K562 (cell line): ENCODE results near the gene AQP5. TPM values are rescaled to one million over a fixed set of nuclear protein-coding genes. Genes with fewer than 3 reads are reported as not detected.

Experiments
- ATAC-seq: fragments of 200-7000 bp; cut with Tn5 transposase; 3 replicates; pipeline ENCODE4 v1.9.1; 2020; ENCODE audit warnings: moderate library complexity
- BruUV-seq: library from RNA; stranded (reverse); fragments of 400-500 nt; replicated peaks from 2 replicates; lab custom pipeline; 2021; lab: Mats Ljungman, UMichigan
- CTCF ChIA-PET: fragments of 300-600 bp; formaldehyde crosslinking; extraction: SDS; loops from one replicate; lab custom pipeline; 2021; ENCODE audit warnings: low intra/inter-chr PET ratio; lab: Yijun Ruan, JAX
- POLR2A ChIA-PET: fragments of 300-600, 350-650 bp; sonication (Branson Sonifier 250); formaldehyde crosslinking; extraction: SDS; loops from one replicate; lab custom pipeline; 2021; ENCODE audit warnings: antibody characterized with exemption, inconsistent platforms; lab: Yijun Ruan, JAX
- DNase-seq, 4 experiments: peaks; one replicate each; pipeline versions ENCODE4 v3.0.0 to v3.0.0-alpha.2; 2011 to 2018; ENCODE audit warnings: low spot score in 3 of 4, mixed read lengths in 3 of 4; ENCODE audit errors: extremely low read depth in 1 of 4
- FAIRE-seq: peaks from 2 replicates; lab custom pipeline; 2011; peaks lifted over from hg19 to GRCh38; lab: Jason Lieb, UNC
- H2AFZ ChIP-seq: 2 replicates; pipeline ENCODE4 v1.6.0; 2011; ENCODE audit warnings: low read depth, low read length, control low read depth, inconsistent platforms
- H3K27ac ChIP-seq: fragments of 200-600 bp; 3 replicates; pipeline ENCODE4 v1.8.0; 2011; ENCODE audit warnings: low read depth, mild to moderate bottlenecking, control low read depth, inconsistent platforms, low read length, moderate library complexity, mixed read lengths; ENCODE audit errors: extremely low read depth
- H3K27me3 ChIP-seq, 2 experiments: fragments of 300-600 bp in 1 of 2; 2 replicates in 1 of 2; 3 replicates in 1 of 2; pipeline versions ENCODE4 v1.6.0 to v1.8.0; 2011; ENCODE audit warnings: inconsistent platforms in 2 of 2, low read length in 2 of 2, mild to moderate bottlenecking in 1 of 2, mixed read lengths in 1 of 2, moderate library complexity in 1 of 2; ENCODE audit not compliant: control insufficient read depth in 2 of 2, insufficient read depth in 2 of 2
- H3K36me3 ChIP-seq: fragments of 300-600 bp; 3 replicates; pipeline ENCODE4 v1.8.0; 2011; ENCODE audit warnings: mild to moderate bottlenecking, low read length, inconsistent platforms; ENCODE audit not compliant: control insufficient read depth, insufficient read depth
- H3K4me1 ChIP-seq, 2 experiments: fragments of 200-600 bp in 1 of 2; replicated peaks in 1 of 2; 2 replicates in 1 of 2; 3 replicates in 1 of 2; pipeline versions ENCODE4 v1.5.1 to v1.8.0; 2011; ENCODE audit warnings: inconsistent platforms in 2 of 2, low read length in 2 of 2, mild to moderate bottlenecking in 1 of 2, mixed read lengths in 1 of 2, moderate library complexity in 1 of 2; ENCODE audit not compliant: control insufficient read depth in 2 of 2, insufficient read depth in 2 of 2
- H3K4me2 ChIP-seq: 2 replicates; pipeline ENCODE4 v1.6.1; 2011; ENCODE audit warnings: low read length, control low read depth, inconsistent platforms, mixed read lengths; ENCODE audit not compliant: insufficient read depth
- H3K4me3 ChIP-seq: fragments of 200-600 bp; sonication (generic), shearing (Covaris generic); 2 replicates; pipeline ENCODE4 v1.5.1; 2016; ENCODE audit warnings: control low read depth, inconsistent platforms
- H3K79me2 ChIP-seq: fragments of 200-600 bp; 3 replicates; pipeline ENCODE4 v1.8.0; 2011; ENCODE audit warnings: low read length, inconsistent platforms; ENCODE audit not compliant: control insufficient read depth, insufficient read depth
- H3K9ac ChIP-seq, 2 experiments: 2 replicates each; pipeline versions ENCODE4 v1.6.0 to v1.6.1; 2011; ENCODE audit warnings: low read depth in 2 of 2, low read length in 2 of 2, control low read depth in 1 of 2, inconsistent platforms in 1 of 2, mild to moderate bottlenecking in 1 of 2, mixed read lengths in 1 of 2; ENCODE audit not compliant: insufficient read depth in 1 of 2
- H3K9me1 ChIP-seq: one replicate; pipeline ENCODE4 v1.6.0; 2011; ENCODE audit warnings: inconsistent platforms, mild to moderate bottlenecking, low read length, moderate library complexity; ENCODE audit not compliant: control insufficient read depth, insufficient read depth
- H3K9me3 ChIP-seq: replicated peaks from 2 replicates; pipeline ENCODE4 v1.5.1; 2011; ENCODE audit warnings: low read depth, low read length, inconsistent platforms; ENCODE audit not compliant: control insufficient read depth, insufficient read depth
- H4K20me1 ChIP-seq: replicated peaks from 2 replicates; pipeline ENCODE4 v1.6.1; 2011; ENCODE audit warnings: low read length, inconsistent platforms, mixed read lengths; ENCODE audit not compliant: control insufficient read depth, insufficient read depth
- ASH1L ChIP-seq: fragments of 450-650 bp; IDR thresholded peaks from 2 replicates; pipeline ENCODE4 v1.6.1; 2018; ENCODE audit warnings: borderline replicate concordance, mild to moderate bottlenecking, low read depth; ENCODE audit not compliant: partially characterized antibody
- NFIX ChIP-seq: fragments of 250-450 bp; sonication (Bioruptor Pico); IDR thresholded peaks from 2 replicates; pipeline ENCODE4 v1.4.0; 2020; ENCODE audit warnings: low read depth, mild to moderate bottlenecking, moderate library complexity
- NR2F6 ChIP-seq: fragments of 450-650 bp; formaldehyde crosslinking; IDR thresholded peaks from 2 replicates; pipeline ENCODE4 v1.4.0; 2020; ENCODE audit warnings: mild to moderate bottlenecking
- RUNX1 ChIP-seq: sonication (generic); IDR thresholded peaks from 2 replicates; pipeline ENCODE4 v1.6.1; 2016; ENCODE audit warnings: antibody characterized with exemption, low read depth
- SRSF7 ChIP-seq: fragments of 200-400 bp; formaldehyde crosslinking; optimal IDR thresholded peaks from 2 replicates; pipeline ENCODE3; 2017; ENCODE audit warnings: mild to moderate bottlenecking, low read depth, low read length
- STAT5A ChIP-seq: IDR thresholded peaks from 2 replicates; pipeline ENCODE4 v1.6.1; 2012; ENCODE audit warnings: low read length, inconsistent platforms, borderline replicate concordance
- ZC3H11A ChIP-seq: IDR thresholded peaks from 2 replicates; pipeline ENCODE4 v1.6.1; 2012; ENCODE audit warnings: low read depth, low read length, improper control_type of control experiment
- ZFP1 ChIP-seq: fragments of 450-650 bp; formaldehyde crosslinking; IDR thresholded peaks from 2 replicates; pipeline ENCODE4 v1.4.0; 2020; ENCODE audit warnings: mild to moderate bottlenecking, mixed read lengths
- ZNF282 ChIP-seq: sonication (generic); formaldehyde crosslinking; IDR thresholded peaks from 2 replicates; pipeline ENCODE4 v1.8.1; 2023; ENCODE audit warnings: missing genetic modification reagents
- ZNF644 ChIP-seq: fragments of 200-800 bp; sonication (Bioruptor generic); IDR thresholded peaks from 2 replicates; pipeline ENCODE4 v1.6.1; 2016; ENCODE audit warnings: low read depth, missing genetic modification characterization, missing compliant biosample characterization
- ZNF79 ChIP-seq: fragments of 250-450 bp; sonication (Bioruptor Pico); IDR thresholded peaks from 2 replicates; pipeline ENCODE4 v1.4.0; 2020; ENCODE audit warnings: low read depth, mild to moderate bottlenecking, moderate library complexity
- WGBS: fragments of 100-300 bp; shearing (Covaris generic); methylation state at CpG from one replicate; pipeline ENCODE4 v1.1.6; 2016; ENCODE audit warnings: low coverage, mixed read lengths; ENCODE audit not compliant: insufficient coverage; ENCODE audit errors: missing lambda C conversion rate; 5-methylcytosine and 5-hydroxymethylcytosine counted together
- in situ Hi-C: fragments of 300-500 bp; cut with MboI; formaldehyde crosslinking; loops from 4 replicates; pipeline ENCODE4 v1.15.0; 2018; ENCODE audit warnings: inconsistent platforms, mixed read lengths
- intact Hi-C: fragments of 100-400 bp; cut with micrococcal nuclease; formaldehyde crosslinking; loops from 2 replicates; pipeline ENCODE4 v1.14.2; 2022
- polyA plus RNA-seq, 8 experiments: library from polyadenylated mRNA; depleted of rRNA in 4 of 8; stranded (reverse) in 5 of 8; unstranded in 3 of 8; fragments of >200 nt; fragmentation: Nextera tagmentation in 2 of 8; fragmentation: Illumina TruSeq in 1 of 8; extraction: Ambion mirVana in 2 of 8; extraction: Trizol in 1 of 8; gene quantifications; 2 replicates each; pipeline versions ENCODE4 v1.2.1 to v1.2.3, GENCODE V29; 2011 to 2014; ENCODE audit warnings: inconsistent platforms in 1 of 8, missing spikeins in 1 of 8
- total RNA-seq, 7 experiments: library from RNA; depleted of rRNA in 6 of 7; stranded (reverse); fragments of >200 nt in 6 of 7; fragmentation: Illumina TruSeq in 2 of 7; extraction: Trizol in 2 of 7; gene quantifications; 2 replicates each; pipeline versions ENCODE4 v1.2.1 to v1.2.3, GENCODE V29; 2011 to 2021; ENCODE audit warnings: low replicate concordance in 1 of 7
- TF ChIP-seq, protein P1 (sequence below): fragments of 450-650 bp; IDR thresholded peaks from 2 replicates; pipeline ENCODE4 v1.6.1; 2016; ENCODE audit warnings: low read depth, mild to moderate bottlenecking, moderate library complexity
- TF ChIP-seq, protein P2 (sequence below): sonication (generic); formaldehyde crosslinking; IDR thresholded peaks from 2 replicates; pipeline ENCODE4 v1.8.0; 2022; ENCODE audit warnings: missing genetic modification reagents, mild to moderate bottlenecking, borderline replicate concordance

Gene AQP5
- total and polyA plus RNA-seq, 9 of the 15 experiments (the other 6 are each of a cell fraction or from before 2014, with no cell fraction given): not detected

DNA sequence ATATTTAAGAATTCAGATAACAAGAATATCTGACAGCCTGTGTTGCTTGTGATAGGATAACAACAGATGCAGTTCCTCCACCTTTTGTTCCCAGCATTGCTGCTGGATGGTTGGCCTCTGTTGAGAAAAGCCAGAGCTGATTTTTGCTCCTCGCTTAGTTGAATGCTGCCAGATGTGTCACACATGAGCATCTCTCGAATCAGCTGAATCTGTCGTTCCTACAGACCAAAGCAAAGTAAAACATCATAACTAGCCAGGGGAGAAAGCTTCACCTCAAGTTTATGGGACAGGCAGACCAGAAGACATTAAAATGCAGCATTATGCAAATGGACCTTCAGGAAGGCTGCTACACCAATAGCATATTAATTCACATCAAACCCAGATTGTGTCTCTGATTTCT, 43.5 kb downstream of the AQP5 start:
- FAIRE-seq: peak; percentile 15
- Histone ChIP-seq H3K27me3 (no peaks in the 10 kb centered on the region), H3K79me2 (peaks cover 23% of the 10 kb centered on the region; the same call in 2 of the 3 replicates), H3K9me3 (no peaks in the 10 kb centered on the region), H3K27ac (no peak overlapping the region), H3K4me1 (no peaks in the 10 kb centered on the region), H3K9me1 (no peaks in the 10 kb centered on the region)
- intact Hi-C loops (no loop called here), in situ Hi-C loops (no loop called here)
- no peak for ATAC-seq
- no peak for DNase-seq
- BruUV-seq: no TSS peak
- POLR2A ChIA-PET: interaction anchor here (0.6 to 3.1 kb wide), 3 partner anchors 12 to 60 kb away, joined by 3 to 14 read pairs (median 4); no protein-coding TSS in a partner anchor
- TF ChIP-seq ASH1L (no peak), ZNF644 (tag) (no peak), STAT5A (no peak), ZNF282 (CRISPR knock-in tag) (no peak), RUNX1 (no peak)
- TF ChIP-seq, all 486 proteins: peak for 0
- Histone ChIP-seq H3K4me3 (no peak overlapping the region), H2AFZ (no peak overlapping the region), H3K4me2 (no peak overlapping the region), H4K20me1 (0 out of 2 replicates have a peak, but pooled peaks cover 3% of the 10 kb centered on the region), H3K9ac (no peak overlapping the region), H3K36me3 (peaks cover 84% of the 10 kb centered on the region)
- CTCF ChIA-PET: interaction anchor here (0.6 kb wide), 1 partner anchor 240 kb away, joined by 9 read pairs; no protein-coding TSS in a partner anchor
- 91% methylated on average over 3 of the region's 3 CpGs for WGBS

DNA sequence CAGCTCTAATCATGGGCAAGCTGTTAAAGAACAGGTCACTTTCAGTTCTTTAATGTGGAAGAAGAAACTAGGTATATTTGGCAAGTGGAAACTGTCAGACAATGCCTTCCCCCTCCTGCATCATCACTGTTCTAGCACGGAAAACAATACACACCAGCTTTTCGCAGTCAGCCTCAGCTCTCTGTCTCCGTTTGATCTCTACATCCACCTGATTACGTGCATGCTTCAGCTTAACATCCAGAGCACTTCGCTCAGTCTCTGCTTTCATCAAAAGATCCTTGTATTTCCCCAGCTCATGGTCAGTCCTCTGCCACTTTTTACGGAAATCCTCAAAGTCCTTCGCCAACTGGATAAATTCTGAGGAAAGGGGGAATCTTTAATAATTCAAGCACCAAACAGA, 44.6 kb downstream of the AQP5 start:
- no peak overlapping the region for H3K27ac ChIP-seq
- peaks cover 78% of the 10 kb centered on the region for H3K36me3 ChIP-seq
- H4K20me1 ChIP-seq: 0 out of 2 replicates have a peak, but pooled peaks cover 3% of the 10 kb centered on the region
- ATAC-seq (no peak), DNase-seq (no peak)
- H3K79me2 ChIP-seq: peaks cover 24% of the 10 kb centered on the region; the same call in 2 of the 3 replicates
- H2AFZ ChIP-seq: no peak overlapping the region
- ChIA-PET CTCF (no interaction called here), POLR2A (interaction anchor here (0.6 to 3.1 kb wide), 5 partner anchors 12 to 68 kb away, joined by 3 to 14 read pairs (median 4); no protein-coding TSS in a partner anchor)
- no peak overlapping the region for H3K9ac ChIP-seq
- in situ Hi-C loops: no loop called here
- H3K4me1 ChIP-seq: no peaks in the 10 kb centered on the region; a peak in 1 of 5 replicates
- no peaks in the 10 kb centered on the region for H3K9me3 ChIP-seq
- TF ChIP-seq ZNF79 (CRISPR knock-in tag): no peak
- TF ChIP-seq NFIX (CRISPR knock-in tag): no peak
- TF ChIP-seq, protein P1, sequence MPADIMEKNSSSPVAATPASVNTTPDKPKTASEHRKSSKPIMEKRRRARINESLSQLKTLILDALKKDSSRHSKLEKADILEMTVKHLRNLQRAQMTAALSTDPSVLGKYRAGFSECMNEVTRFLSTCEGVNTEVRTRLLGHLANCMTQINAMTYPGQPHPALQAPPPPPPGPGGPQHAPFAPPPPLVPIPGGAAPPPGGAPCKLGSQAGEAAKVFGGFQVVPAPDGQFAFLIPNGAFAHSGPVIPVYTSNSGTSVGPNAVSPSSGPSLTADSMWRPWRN: no peak
- TF ChIP-seq, protein P2, sequence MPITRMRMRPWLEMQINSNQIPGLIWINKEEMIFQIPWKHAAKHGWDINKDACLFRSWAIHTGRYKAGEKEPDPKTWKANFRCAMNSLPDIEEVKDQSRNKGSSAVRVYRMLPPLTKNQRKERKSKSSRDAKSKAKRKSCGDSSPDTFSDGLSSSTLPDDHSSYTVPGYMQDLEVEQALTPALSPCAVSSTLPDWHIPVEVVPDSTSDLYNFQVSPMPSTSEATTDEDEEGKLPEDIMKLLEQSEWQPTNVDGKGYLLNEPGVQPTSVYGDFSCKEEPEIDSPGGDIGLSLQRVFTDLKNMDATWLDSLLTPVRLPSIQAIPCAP (CRISPR knock-in tag): no peak
- TF ChIP-seq SRSF7: no peak
- TF ChIP-seq NR2F6 (CRISPR knock-in tag): no peak
- no peak for TF ChIP-seq ZFP1
- TF ChIP-seq ZC3H11A: no peak
- TF ChIP-seq, all 486 proteins: peak for 0
- Histone ChIP-seq H3K27me3 (no peaks in the 10 kb centered on the region), H3K4me3 (no peak overlapping the region), H3K4me2 (no peak overlapping the region), H3K9me1 (no peaks in the 10 kb centered on the region)
- WGBS: 97% methylated on average over 7 of the region's 7 CpGs
- FAIRE-seq: no peak
- intact Hi-C loops: no loop called here
- BruUV-seq: no TSS peak
